ENCODE results near the gene YBEY. TPM values are rescaled to one million over a fixed set of nuclear protein-coding genes. Genes with fewer than 3 reads are reported as not detected.

YBEY gene
- total and polyA plus RNA-seq, 2 of the 13 experiments (the other 11 are each of a cell fraction or from before 2014, with no cell fraction given) = 6.5 to 8.9 TPM

GRCh38 chr21:46301759-46302158 lies 15.6 kb downstream of the YBEY start (continued):
- TF ChIP-seq CCDC6 (CRISPR knock-in tag; IDR thresholded peaks at IDR 0.05) (no peak), NKX3-1 (CRISPR knock-in tag; IDR thresholded peaks at IDR 0.05) (no peak), RARG (CRISPR knock-in tag; IDR thresholded peaks at IDR 0.05; ENCODE audit: low read depth) (no peak), ZNF816 (CRISPR knock-in tag; IDR thresholded peaks at IDR 0.05; ENCODE audit: borderline replicate concordance) (no peak), NFYC (CRISPR knock-in tag; IDR thresholded peaks at IDR 0.05) (no peak), ZEB1 (IDR thresholded peaks at IDR 0.05; ENCODE audit: insufficient replicate concordance, low read depth) (no peak), NFYB (CRISPR knock-in tag; IDR thresholded peaks at IDR 0.05) (no peak), NR0B2 (CRISPR knock-in tag; IDR thresholded peaks at IDR 0.05) (no peak), ZNF143 (CRISPR knock-in tag; IDR thresholded peaks at IDR 0.05) (no peak)

- ATAC-seq (no peak), DNase-seq (ENCODE audit: low spot score) (no peak), FAIRE-seq (no peak)
- Histone ChIP-seq H3K27ac (ENCODE audit: extremely low read length, insufficient read depth, low read length) (no peak overlapping the region), H3K79me2 (ENCODE audit: insufficient read depth, low read length) (no peaks in the 10 kb centered on the region), H3K4me2 (ENCODE audit: low read depth, low read length) (no peak overlapping the region), H4K20me1 (ENCODE audit: insufficient read depth, low read length) (no peaks in the 10 kb centered on the region), H3K9ac (ENCODE audit: insufficient read depth, low read depth, low read length) (no peak overlapping the region), H3K4me1 (ENCODE audit: insufficient read depth, low read length) (no peaks in the 10 kb centered on the region), H2AFZ (ENCODE audit: low read length) (no peak overlapping the region), H3K36me3 (replicated peaks in 1 of 2; ENCODE audit: control insufficient read depth in 1 of 2, insufficient read depth in 2 of 2, low read length in 2 of 2) (peaks cover 0 to 21% of the 10 kb centered on the region in 2 experiments; a peak in 2 of 5 replicates), H3K9me3 (ENCODE audit: low read length) (no peaks in the 10 kb centered on the region), H3K4me3 (replicated peaks in 1 of 3; ENCODE audit: insufficient read depth in 1 of 3, low read depth in 2 of 3, low read length in 3 of 3) (no peak overlapping the region), H3K27me3 (ENCODE audit: control insufficient read depth in 1 of 2, insufficient read depth in 2 of 2, low read length in 2 of 2) (no peaks in the 10 kb centered on the region)
- POLR2A ChIA-PET = no interaction called here
- in situ Hi-C loops (cut with HindIII; ENCODE audit: extremely low pct_ligation_motif_present, low pct_unique_long_range_greater_than_20kb) = no loop called here
- CTCF ChIA-PET (ENCODE audit: low intra/inter-chr PET ratio, low total read pairs) = no interaction called here
- no TSS peak for BruUV-seq (replicated peaks)
- intact Hi-C loops (cut with micrococcal nuclease; ENCODE audit: unreplicated experiment) = no loop called here
- over 99% methylated on average over 5 of the region's 5 CpGs for WGBS (ENCODE audit: low lambda C conversion rate)
- TF ChIP-seq IRX3 (CRISPR knock-in tag; IDR thresholded peaks at IDR 0.05; ENCODE audit: borderline replicate concordance, low read depth) (no peak), ZNF652 (CRISPR knock-in tag; IDR thresholded peaks at IDR 0.05; ENCODE audit: borderline replicate concordance, low read depth) (no peak), YY1 (IDR thresholded peaks at IDR 0.05; ENCODE audit: insufficient read depth, insufficient replicate concordance, low read depth, low read length) (no peak), RBM22 (optimal IDR thresholded peaks at IDR 0.05; ENCODE audit: low read length) (no peak), NCOR1 (IDR thresholded peaks at IDR 0.05; ENCODE audit: borderline replicate concordance, low read length) (no peak), GATAD2A (CRISPR knock-in tag; IDR thresholded peaks at IDR 0.05) (no peak)
- TF ChIP-seq, protein P1, sequence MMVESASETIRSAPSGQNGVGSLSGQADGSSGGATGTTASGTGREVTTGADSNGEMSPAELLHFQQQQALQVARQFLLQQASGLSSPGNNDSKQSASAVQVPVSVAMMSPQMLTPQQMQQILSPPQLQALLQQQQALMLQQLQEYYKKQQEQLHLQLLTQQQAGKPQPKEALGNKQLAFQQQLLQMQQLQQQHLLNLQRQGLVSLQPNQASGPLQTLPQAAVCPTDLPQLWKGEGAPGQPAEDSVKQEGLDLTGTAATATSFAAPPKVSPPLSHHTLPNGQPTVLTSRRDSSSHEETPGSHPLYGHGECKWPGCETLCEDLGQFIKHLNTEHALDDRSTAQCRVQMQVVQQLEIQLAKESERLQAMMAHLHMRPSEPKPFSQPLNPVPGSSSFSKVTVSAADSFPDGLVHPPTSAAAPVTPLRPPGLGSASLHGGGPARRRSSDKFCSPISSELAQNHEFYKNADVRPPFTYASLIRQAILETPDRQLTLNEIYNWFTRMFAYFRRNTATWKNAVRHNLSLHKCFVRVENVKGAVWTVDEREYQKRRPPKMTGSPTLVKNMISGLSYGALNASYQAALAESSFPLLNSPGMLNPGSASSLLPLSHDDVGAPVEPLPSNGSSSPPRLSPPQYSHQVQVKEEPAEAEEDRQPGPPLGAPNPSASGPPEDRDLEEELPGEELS (CRISPR knock-in tag; IDR thresholded peaks at IDR 0.05) = no peak
- TF ChIP-seq, protein P2, sequence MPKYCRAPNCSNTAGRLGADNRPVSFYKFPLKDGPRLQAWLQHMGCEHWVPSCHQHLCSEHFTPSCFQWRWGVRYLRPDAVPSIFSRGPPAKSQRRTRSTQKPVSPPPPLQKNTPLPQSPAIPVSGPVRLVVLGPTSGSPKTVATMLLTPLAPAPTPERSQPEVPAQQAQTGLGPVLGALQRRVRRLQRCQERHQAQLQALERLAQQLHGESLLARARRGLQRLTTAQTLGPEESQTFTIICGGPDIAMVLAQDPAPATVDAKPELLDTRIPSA (CRISPR knock-in tag; IDR thresholded peaks at IDR 0.05; ENCODE audit: borderline replicate concordance) = no peak
- TF ChIP-seq, protein P3, sequence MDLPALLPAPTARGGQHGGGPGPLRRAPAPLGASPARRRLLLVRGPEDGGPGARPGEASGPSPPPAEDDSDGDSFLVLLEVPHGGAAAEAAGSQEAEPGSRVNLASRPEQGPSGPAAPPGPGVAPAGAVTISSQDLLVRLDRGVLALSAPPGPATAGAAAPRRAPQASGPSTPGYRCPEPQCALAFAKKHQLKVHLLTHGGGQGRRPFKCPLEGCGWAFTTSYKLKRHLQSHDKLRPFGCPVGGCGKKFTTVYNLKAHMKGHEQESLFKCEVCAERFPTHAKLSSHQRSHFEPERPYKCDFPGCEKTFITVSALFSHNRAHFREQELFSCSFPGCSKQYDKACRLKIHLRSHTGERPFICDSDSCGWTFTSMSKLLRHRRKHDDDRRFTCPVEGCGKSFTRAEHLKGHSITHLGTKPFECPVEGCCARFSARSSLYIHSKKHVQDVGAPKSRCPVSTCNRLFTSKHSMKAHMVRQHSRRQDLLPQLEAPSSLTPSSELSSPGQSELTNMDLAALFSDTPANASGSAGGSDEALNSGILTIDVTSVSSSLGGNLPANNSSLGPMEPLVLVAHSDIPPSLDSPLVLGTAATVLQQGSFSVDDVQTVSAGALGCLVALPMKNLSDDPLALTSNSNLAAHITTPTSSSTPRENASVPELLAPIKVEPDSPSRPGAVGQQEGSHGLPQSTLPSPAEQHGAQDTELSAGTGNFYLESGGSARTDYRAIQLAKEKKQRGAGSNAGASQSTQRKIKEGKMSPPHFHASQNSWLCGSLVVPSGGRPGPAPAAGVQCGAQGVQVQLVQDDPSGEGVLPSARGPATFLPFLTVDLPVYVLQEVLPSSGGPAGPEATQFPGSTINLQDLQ (CRISPR knock-in tag; IDR thresholded peaks at IDR 0.05) = no peak
- TF ChIP-seq, protein P4, sequence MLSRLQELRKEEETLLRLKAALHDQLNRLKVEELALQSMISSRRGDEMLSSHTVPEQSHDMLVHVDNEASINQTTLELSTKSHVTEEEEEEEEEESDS (CRISPR knock-in tag; IDR thresholded peaks at IDR 0.05; ENCODE audit: borderline replicate concordance) = no peak
These were observed 18.3 kb downstream of the YBEY start for GRCh38 chr21:46304437-46304836.
